GM23338 (cell line): ENCODE data around the gene MYOM1. TPM values are rescaled to one million over a fixed set of nuclear protein-coding genes. Genes with fewer than 3 reads are reported as not detected.

ENCODE experiments used
- ATAC-seq: fragments of 200-7000 bp; cut with Tn5 transposase; 3 replicates; pipeline ENCODE4 v1.9.1; 2020
- DNase-seq: peaks from one replicate; pipeline ENCODE4 v3.0.0-alpha.2; 2015; ENCODE audit warnings: low spot score
- H2AFZ ChIP-seq: fragments of 200-600 bp; sonication (generic); 2 replicates; pipeline ENCODE4 v1.8.0; 2016; ENCODE audit warnings: antibody characterized with exemption, mild to moderate bottlenecking, moderate library complexity
- H3F3A ChIP-seq: fragments of 200-600 bp; sonication (generic); replicated peaks from 2 replicates; pipeline ENCODE4 v1.8.0; 2017; ENCODE audit warnings: antibody characterized with exemption, mixed run types, low read depth
- H3K27ac ChIP-seq: fragments of 200-600 bp; sonication (generic); 2 replicates; pipeline ENCODE4 v1.6.1; 2016; ENCODE audit warnings: low read depth
- H3K27me3 ChIP-seq: fragments of 200-600 bp; sonication (generic); 2 replicates; pipeline ENCODE4 v1.8.0; 2016; ENCODE audit warnings: mild to moderate bottlenecking, mixed run types, moderate library complexity; ENCODE audit not compliant: insufficient read depth
- H3K36me3 ChIP-seq: fragments of 200-600 bp; sonication (generic); 2 replicates; pipeline ENCODE4 v1.8.0; 2016; ENCODE audit warnings: mild to moderate bottlenecking; ENCODE audit not compliant: insufficient read depth
- H3K4me1 ChIP-seq: fragments of 200-600 bp; sonication (generic); 2 replicates; pipeline ENCODE4 v1.8.0; 2016; ENCODE audit warnings: mild to moderate bottlenecking, moderate library complexity; ENCODE audit not compliant: insufficient read depth
- H3K4me2 ChIP-seq: fragments of 200-600 bp; sonication (generic); 2 replicates; pipeline ENCODE4 v1.7.1; 2017; ENCODE audit warnings: mixed run types
- H3K4me3 ChIP-seq: fragments of 200-600 bp; sonication (generic); 2 replicates; pipeline ENCODE4 v1.6.1; 2016; ENCODE audit warnings: mixed run types
- H3K79me2 ChIP-seq: fragments of 200-600 bp; sonication (generic); replicated peaks from 2 replicates; pipeline ENCODE4 v1.8.0; 2017; ENCODE audit warnings: mild to moderate bottlenecking; ENCODE audit not compliant: insufficient read depth
- H3K9me2 ChIP-seq: fragments of 200-600 bp; sonication (generic); 2 replicates; pipeline ENCODE4 v1.8.0; 2017; ENCODE audit not compliant: insufficient read depth
- H4K20me1 ChIP-seq: fragments of 200-600 bp; sonication (generic); replicated peaks from 2 replicates; pipeline ENCODE4 v1.8.0; 2017; ENCODE audit warnings: mild to moderate bottlenecking; ENCODE audit not compliant: insufficient read depth
- H3K27ac Mint-ChIP-seq: 2 replicates; pipeline ENCODE4 v1.8.0; 2020; ENCODE audit warnings: inconsistent platforms, mild to moderate bottlenecking, moderate library complexity, mixed read lengths
- H3K27me3 Mint-ChIP-seq: 3 replicates; pipeline ENCODE4 v1.8.0; 2022; ENCODE audit warnings: low read depth, mild to moderate bottlenecking, moderate library complexity, mixed read lengths, inconsistent platforms; ENCODE audit not compliant: insufficient read depth, poor library complexity
- H3K36me3 Mint-ChIP-seq: 3 replicates; pipeline ENCODE4 v1.8.0; 2021; ENCODE audit warnings: low read depth, mild to moderate bottlenecking, inconsistent platforms, moderate library complexity, mixed read lengths
- H3K4me1 Mint-ChIP-seq: 3 replicates; pipeline ENCODE4 v1.8.0; 2020; ENCODE audit warnings: mild to moderate bottlenecking, inconsistent platforms, mixed read lengths
- H3K4me3 Mint-ChIP-seq: 3 replicates; pipeline ENCODE4 v1.8.0; 2021; ENCODE audit warnings: moderate library complexity, mild to moderate bottlenecking, inconsistent platforms, mixed read lengths
- H3K9me3 Mint-ChIP-seq: 3 replicates; pipeline ENCODE4 v1.8.0; 2020; ENCODE audit warnings: moderate library complexity, mild to moderate bottlenecking, inconsistent platforms, mixed read lengths
- CREB1 ChIP-seq: fragments of 250-450 bp; sonication (Bioruptor Pico); IDR thresholded peaks from 2 replicates; pipeline ENCODE4 v1.5.0; 2020; ENCODE audit warnings: low read depth, mild to moderate bottlenecking, moderate library complexity
- ETS1 ChIP-seq: IDR thresholded peaks from 2 replicates; pipeline ENCODE4 v1.6.1; 2016; ENCODE audit warnings: antibody characterized with exemption
- EZH2 ChIP-seq: fragments of 200-600 bp; sonication (generic); IDR thresholded peaks from one replicate; pipeline ENCODE4 v1.8.0; 2017; ENCODE audit warnings: antibody characterized with exemption, mild to moderate bottlenecking, low read depth; ENCODE audit not compliant: unreplicated experiment
- EZH2phosphoT487 ChIP-seq: fragments of 200-600 bp; sonication (generic); IDR thresholded peaks from one replicate; pipeline ENCODE4 v1.8.1; 2018; ENCODE audit warnings: antibody characterized with exemption; ENCODE audit not compliant: unreplicated experiment
- JUNB ChIP-seq: IDR thresholded peaks from one replicate; pipeline ENCODE4 v1.6.1; 2016; ENCODE audit warnings: antibody characterized with exemption; ENCODE audit not compliant: unreplicated experiment
- NANOG ChIP-seq: IDR thresholded peaks from 2 replicates; pipeline ENCODE4 v1.6.1; 2016; ENCODE audit warnings: antibody characterized with exemption, borderline replicate concordance
- REST ChIP-seq: IDR thresholded peaks from one replicate; pipeline ENCODE4 v1.6.1; 2018; ENCODE audit warnings: antibody characterized with exemption; ENCODE audit not compliant: unreplicated experiment
- STAT1 ChIP-seq: IDR thresholded peaks from one replicate; pipeline ENCODE4 v1.6.1; 2016; ENCODE audit warnings: antibody characterized with exemption; ENCODE audit not compliant: unreplicated experiment
- ZNF114 ChIP-seq: fragments of 250-450 bp; sonication (Bioruptor Pico); IDR thresholded peaks from 2 replicates; pipeline ENCODE4 v1.5.0; 2020; ENCODE audit warnings: mild to moderate bottlenecking, moderate library complexity
- ZNF462 ChIP-seq: fragments of 250-450 bp; sonication (Bioruptor Pico); IDR thresholded peaks from 2 replicates; pipeline ENCODE4 v1.5.0; 2020; ENCODE audit warnings: mild to moderate bottlenecking, moderate library complexity
- polyA plus RNA-seq: library from polyadenylated mRNA; unstranded; fragments of >200 nt; fragmentation: Nextera tagmentation; extraction: Ambion mirVana; gene quantifications from 2 replicates; pipeline ENCODE4 v1.2.1, GENCODE V29; 2016
- total RNA-seq: library from RNA; depleted of rRNA; stranded (reverse); fragments of >200 nt; shearing (Covaris generic); gene quantifications from 2 replicates; pipeline ENCODE4 v1.2.3, GENCODE V29; 2014

Gene MYOM1
- total and polyA plus RNA-seq, 2 experiments from 2014 or later, result 0.27 to 0.38 TPM

- no peak for TF ChIP-seq ZNF462 (CRISPR knock-in tag)
- no peak for TF ChIP-seq ETS1
Observed at GRCh38 chr18:3255611-3256165, 35.9 kb upstream of the MYOM1 start (continued).

- Histone ChIP-seq H4K20me1 (peaks cover 10% of the 10 kb centered on the region; the same call in 1 of the 2 replicates), H3K9me2 (no peaks in the 10 kb centered on the region), H3K4me2 (no peak overlapping the region), H3K4me3 (no peak overlapping the region), H3K79me2 (peaks cover 41% of the 10 kb centered on the region), H2AFZ (no peak overlapping the region), H3F3A (no peaks in the 10 kb centered on the region), H3K36me3 (peaks cover 32% of the 10 kb centered on the region), H3K27ac (no peak overlapping the region), H3K4me1 (peaks cover 13% of the 10 kb centered on the region), H3K27me3 (no peaks in the 10 kb centered on the region)
- Mint-ChIP-seq H3K4me1 (peaks cover 26% of the 10 kb centered on the region), H3K9me3 (no peaks in the 10 kb centered on the region), H3K27ac (no peak overlapping the region), H3K27me3 (peaks cover 2% of the 10 kb centered on the region), H3K36me3 (peaks cover 61% of the 10 kb centered on the region), H3K4me3 (no peak overlapping the region)
- no peak for DNase-seq
- no peak for ATAC-seq
- TF ChIP-seq EZH2 (no peak), ZNF114 (CRISPR knock-in tag) (no peak), ETS1 (no peak), NANOG (no peak), STAT1 (no peak), EZH2phosphoT487 (no peak), JUNB (no peak), REST (no peak), CREB1 (no peak)
Observed at GRCh38 chr18:3254725-3255124, 35.0 kb upstream of the MYOM1 start.
